Immature natural killer cell (primary cell): Measurements from ENCODE around the gene PAXIP1. TPM values are rescaled to one million over a fixed set of nuclear protein-coding genes. Genes with fewer than 3 reads are reported as not detected.

Experiments used
- DNase-seq, 3 donors: peaks; one replicate each; pipeline ENCODE4 v3.0.0; 2022; ENCODE audit warnings: mixed read lengths in 1 of 3
- H3K27ac Mint-ChIP-seq, 6 donors: one replicate each; pipeline ENCODE4 v1.8.0; 2020; ENCODE audit warnings: mixed read lengths in 6 of 6, mild to moderate bottlenecking in 5 of 6, inconsistent platforms in 4 of 6, moderate library complexity in 3 of 6
- H3K27me3 Mint-ChIP-seq, 3 donors: one replicate each; pipeline ENCODE4 v1.8.0; 2020 to 2021; ENCODE audit warnings: low read depth in 3 of 3, mild to moderate bottlenecking in 3 of 3, mixed read lengths in 3 of 3, moderate library complexity in 3 of 3, inconsistent platforms in 1 of 3
- H3K36me3 Mint-ChIP-seq, 3 donors: one replicate each; pipeline ENCODE4 v1.8.0; 2020; ENCODE audit warnings: mixed read lengths in 3 of 3, inconsistent platforms in 2 of 3, mild to moderate bottlenecking in 2 of 3
- H3K4me1 Mint-ChIP-seq, 2 donors: one replicate each; pipeline ENCODE4 v1.8.0; 2020; ENCODE audit warnings: inconsistent platforms in 2 of 2, mild to moderate bottlenecking in 2 of 2, mixed read lengths in 2 of 2, moderate library complexity in 1 of 2
- H3K4me3 Mint-ChIP-seq, 5 donors: one replicate each; pipeline ENCODE4 v1.8.0; 2020; ENCODE audit warnings: mild to moderate bottlenecking in 5 of 5, mixed read lengths in 5 of 5, inconsistent platforms in 3 of 5, moderate library complexity in 3 of 5
- H3K9me3 Mint-ChIP-seq, 6 donors: one replicate each; pipeline ENCODE4 v1.8.0; 2020; ENCODE audit warnings: mild to moderate bottlenecking in 6 of 6, mixed read lengths in 6 of 6, inconsistent platforms in 4 of 6, moderate library complexity in 3 of 6
- polyA plus RNA-seq, 3 donors: library from polyadenylated mRNA; unstranded; fragments of 300-500 nt; fragmentation: Illumina TruSeq; gene quantifications; one replicate each; pipeline ENCODE4 v1.2.3, GENCODE V29; 2021

Gene PAXIP1
- polyA plus RNA-seq, 3 donors from 2014 or later = 0.12 to 2.4 (median 0.67) TPM

- H3K27me3 Mint-ChIP-seq = peaks cover 8 to 18% (median 9%) of the 10 kb centered on the region in 3 donors
Measured at GRCh38 chr7:154911411-154911810, 91.5 kb downstream of the PAXIP1 start.

GRCh38 chr7:154910977-154911376 is 91.9 kb downstream of the PAXIP1 start:
- no peaks in the 10 kb centered on the region for H3K9me3 Mint-ChIP-seq
- peak overlapping the region in 1 of 6 donors; percentile 2 for H3K27ac Mint-ChIP-seq
- H3K4me3 Mint-ChIP-seq = no peak overlapping the region
- DNase-seq = no peak
- H3K36me3 Mint-ChIP-seq = no peaks in the 10 kb centered on the region
- H3K4me1 Mint-ChIP-seq = peaks cover 10 to 13% of the 10 kb centered on the region in 2 donors
- H3K27me3 Mint-ChIP-seq = peaks cover 8 to 14% (median 9%) of the 10 kb centered on the region in 3 donors

More at GRCh38 chr7:154911411-154911810, 91.5 kb downstream of the PAXIP1 start:
- H3K27ac Mint-ChIP-seq = no peak overlapping the region
- DNase-seq = no peak
- H3K4me3 Mint-ChIP-seq = no peak overlapping the region
- H3K36me3 Mint-ChIP-seq = no peaks in the 10 kb centered on the region
- no peaks in the 10 kb centered on the region for H3K9me3 Mint-ChIP-seq
- H3K4me1 Mint-ChIP-seq = peaks cover 10 to 13% of the 10 kb centered on the region in 2 donors

GRCh38 chr7:154910125-154910524 is 92.8 kb downstream of the PAXIP1 start:
- no peak overlapping the region for H3K27ac Mint-ChIP-seq
- H3K36me3 Mint-ChIP-seq = no peaks in the 10 kb centered on the region
- peaks cover 7 to 13% (median 9%) of the 10 kb centered on the region in 3 donors for H3K27me3 Mint-ChIP-seq
- no peaks in the 10 kb centered on the region for H3K9me3 Mint-ChIP-seq
- no peak overlapping the region for H3K4me3 Mint-ChIP-seq
- DNase-seq = no peak
- peaks cover 9 to 13% of the 10 kb centered on the region in 2 donors for H3K4me1 Mint-ChIP-seq

GRCh38 chr7:154909241-154910105 is 93.5 kb downstream of the PAXIP1 start:
- peaks cover 7 to 13% of the 10 kb centered on the region in 2 donors for H3K4me1 Mint-ChIP-seq
- no peak overlapping the region for H3K4me3 Mint-ChIP-seq
- no peaks in the 10 kb centered on the region for H3K9me3 Mint-ChIP-seq
- H3K36me3 Mint-ChIP-seq = no peaks in the 10 kb centered on the region
- no peak for DNase-seq
- H3K27me3 Mint-ChIP-seq = peaks cover 7 to 13% (median 8%) of the 10 kb centered on the region in 3 donors
- no peak overlapping the region for H3K27ac Mint-ChIP-seq

- DNase-seq = no peak
- Mint-ChIP-seq H3K4me3 (peak overlapping the region; percentile 22 to 62 (median 59)), H3K27ac (peak overlapping the region in 5 of 6 donors; percentile 6 to 75 (median 41))
Measured at GRCh38 chr7:154907651-154908620, 95.0 kb downstream of the PAXIP1 start.

GRCh38 chr7:154906736-154907355 is 96.1 kb downstream of the PAXIP1 start:
- no peak for DNase-seq
- H3K4me3 Mint-ChIP-seq = no peak overlapping the region
- H3K9me3 Mint-ChIP-seq = no peaks in the 10 kb centered on the region
- peaks cover 1 to 13% (median 3%) of the 10 kb centered on the region in 3 donors for H3K27me3 Mint-ChIP-seq
- no peaks in the 10 kb centered on the region for H3K36me3 Mint-ChIP-seq
- H3K4me1 Mint-ChIP-seq = peaks cover 4 to 8% of the 10 kb centered on the region in 2 donors
- no peak overlapping the region for H3K27ac Mint-ChIP-seq

More at GRCh38 chr7:154907651-154908620, 95.0 kb downstream of the PAXIP1 start:
- Mint-ChIP-seq H3K9me3 (no peaks in the 10 kb centered on the region), H3K36me3 (no peaks in the 10 kb centered on the region), H3K4me1 (peaks cover 4 to 8% of the 10 kb centered on the region in 2 donors), H3K27me3 (peaks cover 4 to 13% (median 4%) of the 10 kb centered on the region in 3 donors)

GRCh38 chr7:154906201-154906600 is 96.7 kb downstream of the PAXIP1 start:
- DNase-seq = no peak
- Mint-ChIP-seq H3K36me3 (no peaks in the 10 kb centered on the region), H3K27ac (no peak overlapping the region), H3K27me3 (peaks cover 1 to 13% (median 3%) of the 10 kb centered on the region in 3 donors), H3K4me1 (peaks cover 4 to 8% of the 10 kb centered on the region in 2 donors), H3K9me3 (no peaks in the 10 kb centered on the region), H3K4me3 (no peak overlapping the region)

GRCh38 chr7:154905615-154906014 is 97.3 kb downstream of the PAXIP1 start:
- DNase-seq = no peak
- Mint-ChIP-seq H3K27ac (no peak overlapping the region), H3K9me3 (no peaks in the 10 kb centered on the region), H3K4me3 (no peak overlapping the region), H3K36me3 (no peaks in the 10 kb centered on the region), H3K27me3 (peaks cover 1 to 13% (median 1%) of the 10 kb centered on the region in 3 donors), H3K4me1 (peaks cover 4 to 8% of the 10 kb centered on the region in 2 donors)

- Mint-ChIP-seq H3K9me3 (no peaks in the 10 kb centered on the region), H3K36me3 (no peaks in the 10 kb centered on the region), H3K27ac (no peak overlapping the region), H3K4me1 (peaks cover 4 to 8% of the 10 kb centered on the region in 2 donors), H3K27me3 (peaks cover 1 to 17% (median 1%) of the 10 kb centered on the region in 3 donors), H3K4me3 (no peak overlapping the region)
- no peak for DNase-seq
Measured at GRCh38 chr7:154905146-154905545, 97.8 kb downstream of the PAXIP1 start.

- no peak for DNase-seq
- Mint-ChIP-seq H3K27ac (no peak overlapping the region), H3K36me3 (no peaks in the 10 kb centered on the region), H3K9me3 (no peaks in the 10 kb centered on the region), H3K4me1 (peaks cover 3 to 4% of the 10 kb centered on the region in 2 donors), H3K4me3 (no peak overlapping the region), H3K27me3 (peaks cover 0 to 7% (median 1%) of the 10 kb centered on the region in 3 donors)
Measured at GRCh38 chr7:154903083-154903731, 99.7 kb downstream of the PAXIP1 start.

- Mint-ChIP-seq H3K27ac (no peak overlapping the region), H3K36me3 (no peaks in the 10 kb centered on the region), H3K4me3 (no peak overlapping the region)
Measured at GRCh38 chr7:154902600-154903082, 100.3 kb downstream of the PAXIP1 start.

GRCh38 chr7:154899862-154900261 is 103.1 kb downstream of the PAXIP1 start:
- H3K9me3 Mint-ChIP-seq = no peaks in the 10 kb centered on the region

More at GRCh38 chr7:154902600-154903082, 100.3 kb downstream of the PAXIP1 start:
- peaks cover 0 to 6% (median 1%) of the 10 kb centered on the region in 3 donors for H3K27me3 Mint-ChIP-seq
- no peaks in the 10 kb centered on the region for H3K4me1 Mint-ChIP-seq
- H3K9me3 Mint-ChIP-seq = no peaks in the 10 kb centered on the region
- no peak for DNase-seq

More at GRCh38 chr7:154899862-154900261, 103.1 kb downstream of the PAXIP1 start:
- DNase-seq = no peak
- H3K36me3 Mint-ChIP-seq = no peaks in the 10 kb centered on the region
- H3K27me3 Mint-ChIP-seq = peaks cover 0 to 4% (median 0%) of the 10 kb centered on the region in 3 donors
- H3K4me1 Mint-ChIP-seq = no peaks in the 10 kb centered on the region
- H3K4me3 Mint-ChIP-seq = no peak overlapping the region
- no peak overlapping the region for H3K27ac Mint-ChIP-seq
